K562 (cell line): ENCODE results near the gene TDG. TPM values are rescaled to one million over a fixed set of nuclear protein-coding genes. Genes with fewer than 3 reads are reported as not detected.

ENCODE experiments used
- ATAC-seq: fragments of 200-7000 bp; cut with Tn5 transposase; 3 replicates; pipeline ENCODE4 v1.9.1; 2020; ENCODE audit warnings: moderate library complexity
- BruUV-seq: library from RNA; stranded (reverse); fragments of 400-500 nt; replicated peaks from 2 replicates; lab custom pipeline; 2021; lab: Mats Ljungman, UMichigan
- CTCF ChIA-PET: fragments of 300-600 bp; formaldehyde crosslinking; extraction: SDS; loops from one replicate; lab custom pipeline; 2021; ENCODE audit warnings: low intra/inter-chr PET ratio; lab: Yijun Ruan, JAX
- POLR2A ChIA-PET: fragments of 300-600, 350-650 bp; sonication (Branson Sonifier 250); formaldehyde crosslinking; extraction: SDS; loops from one replicate; lab custom pipeline; 2021; ENCODE audit warnings: antibody characterized with exemption, inconsistent platforms; lab: Yijun Ruan, JAX
- DNase-seq, 4 experiments: peaks; one replicate each; pipeline versions ENCODE4 v3.0.0 to v3.0.0-alpha.2; 2011 to 2018; ENCODE audit warnings: low spot score in 3 of 4, mixed read lengths in 3 of 4; ENCODE audit errors: extremely low read depth in 1 of 4
- FAIRE-seq: peaks from 2 replicates; lab custom pipeline; 2011; peaks lifted over from hg19 to GRCh38; lab: Jason Lieb, UNC
- H2AFZ ChIP-seq: 2 replicates; pipeline ENCODE4 v1.6.0; 2011; ENCODE audit warnings: low read depth, low read length, control low read depth, inconsistent platforms
- H3K27ac ChIP-seq: fragments of 200-600 bp; 3 replicates; pipeline ENCODE4 v1.8.0; 2011; ENCODE audit warnings: low read depth, mild to moderate bottlenecking, control low read depth, inconsistent platforms, low read length, moderate library complexity, mixed read lengths; ENCODE audit errors: extremely low read depth
- H3K27me3 ChIP-seq, 2 experiments: fragments of 300-600 bp in 1 of 2; 2 replicates in 1 of 2; 3 replicates in 1 of 2; pipeline versions ENCODE4 v1.6.0 to v1.8.0; 2011; ENCODE audit warnings: inconsistent platforms in 2 of 2, low read length in 2 of 2, mild to moderate bottlenecking in 1 of 2, mixed read lengths in 1 of 2, moderate library complexity in 1 of 2; ENCODE audit not compliant: control insufficient read depth in 2 of 2, insufficient read depth in 2 of 2
- H3K36me3 ChIP-seq: fragments of 300-600 bp; 3 replicates; pipeline ENCODE4 v1.8.0; 2011; ENCODE audit warnings: mild to moderate bottlenecking, low read length, inconsistent platforms; ENCODE audit not compliant: control insufficient read depth, insufficient read depth
- H3K4me1 ChIP-seq, 2 experiments: fragments of 200-600 bp in 1 of 2; replicated peaks in 1 of 2; 2 replicates in 1 of 2; 3 replicates in 1 of 2; pipeline versions ENCODE4 v1.5.1 to v1.8.0; 2011; ENCODE audit warnings: inconsistent platforms in 2 of 2, low read length in 2 of 2, mild to moderate bottlenecking in 1 of 2, mixed read lengths in 1 of 2, moderate library complexity in 1 of 2; ENCODE audit not compliant: control insufficient read depth in 2 of 2, insufficient read depth in 2 of 2
- H3K4me2 ChIP-seq: 2 replicates; pipeline ENCODE4 v1.6.1; 2011; ENCODE audit warnings: low read length, control low read depth, inconsistent platforms, mixed read lengths; ENCODE audit not compliant: insufficient read depth
- H3K4me3 ChIP-seq: fragments of 200-600 bp; sonication (generic), shearing (Covaris generic); 2 replicates; pipeline ENCODE4 v1.5.1; 2016; ENCODE audit warnings: control low read depth, inconsistent platforms
- H3K79me2 ChIP-seq: fragments of 200-600 bp; 3 replicates; pipeline ENCODE4 v1.8.0; 2011; ENCODE audit warnings: low read length, inconsistent platforms; ENCODE audit not compliant: control insufficient read depth, insufficient read depth
- H3K9ac ChIP-seq, 2 experiments: 2 replicates each; pipeline versions ENCODE4 v1.6.0 to v1.6.1; 2011; ENCODE audit warnings: low read depth in 2 of 2, low read length in 2 of 2, control low read depth in 1 of 2, inconsistent platforms in 1 of 2, mild to moderate bottlenecking in 1 of 2, mixed read lengths in 1 of 2; ENCODE audit not compliant: insufficient read depth in 1 of 2
- H3K9me1 ChIP-seq: one replicate; pipeline ENCODE4 v1.6.0; 2011; ENCODE audit warnings: inconsistent platforms, mild to moderate bottlenecking, low read length, moderate library complexity; ENCODE audit not compliant: control insufficient read depth, insufficient read depth
- H3K9me3 ChIP-seq: replicated peaks from 2 replicates; pipeline ENCODE4 v1.5.1; 2011; ENCODE audit warnings: low read depth, low read length, inconsistent platforms; ENCODE audit not compliant: control insufficient read depth, insufficient read depth
- H4K20me1 ChIP-seq: replicated peaks from 2 replicates; pipeline ENCODE4 v1.6.1; 2011; ENCODE audit warnings: low read length, inconsistent platforms, mixed read lengths; ENCODE audit not compliant: control insufficient read depth, insufficient read depth
- CHAMP1 ChIP-seq: fragments of 450-650 bp; IDR thresholded peaks from 2 replicates; pipeline ENCODE4 v1.6.1; 2016; ENCODE audit warnings: mild to moderate bottlenecking
- HBP1 ChIP-seq: fragments of 450-650 bp; formaldehyde crosslinking; IDR thresholded peaks from 2 replicates; pipeline ENCODE4 v1.4.0; 2022; ENCODE audit warnings: missing genetic modification characterization
- KLF10 ChIP-seq: fragments of 250-450 bp; sonication (Bioruptor Pico); IDR thresholded peaks from 2 replicates; pipeline ENCODE4 v1.6.1; 2021; ENCODE audit warnings: matching md5 sums
- MNT ChIP-seq, 2 experiments: fragments of 450-650 bp; conservative IDR thresholded peaks; 2 replicates each; pipeline ENCODE4 v1.6.1; 2017; ENCODE audit warnings: mild to moderate bottlenecking in 2 of 2, moderate library complexity in 2 of 2
- NR3C1 ChIP-seq: sonication (generic); formaldehyde crosslinking; IDR thresholded peaks from 2 replicates; pipeline ENCODE4 v1.8.1; 2022; ENCODE audit warnings: missing genetic modification reagents
- POLR3G ChIP-seq: IDR thresholded peaks from 2 replicates; pipeline ENCODE4 v1.6.1; 2011; ENCODE audit not compliant: insufficient read length, insufficient replicate concordance; ENCODE audit errors: extremely low read depth
- ZFP91 ChIP-seq: sonication (generic); formaldehyde crosslinking; IDR thresholded peaks from 2 replicates; pipeline ENCODE4 v1.8.0; 2022; ENCODE audit warnings: mild to moderate bottlenecking, missing genetic modification reagents
- ZNF347 ChIP-seq: fragments of 450-650 bp; formaldehyde crosslinking; IDR thresholded peaks from 2 replicates; pipeline ENCODE4 v1.4.0; 2020; ENCODE audit warnings: low read depth, mild to moderate bottlenecking, moderate library complexity
- ZNF511 ChIP-seq: sonication (generic); formaldehyde crosslinking; IDR thresholded peaks from 2 replicates; pipeline ENCODE4 v1.8.0; 2022; ENCODE audit warnings: mild to moderate bottlenecking, missing genetic modification reagents
- ZNF584 ChIP-seq: fragments of 200-800 bp; sonication (Bioruptor generic); IDR thresholded peaks from 2 replicates; pipeline ENCODE4 v1.6.1; 2016; ENCODE audit warnings: low read depth, mild to moderate bottlenecking, missing genetic modification characterization, missing compliant biosample characterization
- ZNF589 ChIP-seq: fragments of 200-800 bp; sonication (Bioruptor generic); IDR thresholded peaks from 2 replicates; pipeline ENCODE4 v1.6.1; 2016; ENCODE audit warnings: low read depth, missing genetic modification characterization, missing compliant biosample characterization
- WGBS: fragments of 100-300 bp; shearing (Covaris generic); methylation state at CpG from one replicate; pipeline ENCODE4 v1.1.6; 2016; ENCODE audit warnings: low coverage, mixed read lengths; ENCODE audit not compliant: insufficient coverage; ENCODE audit errors: missing lambda C conversion rate; 5-methylcytosine and 5-hydroxymethylcytosine counted together
- in situ Hi-C: fragments of 300-500 bp; cut with MboI; formaldehyde crosslinking; loops from 4 replicates; pipeline ENCODE4 v1.15.0; 2018; ENCODE audit warnings: inconsistent platforms, mixed read lengths
- intact Hi-C: fragments of 100-400 bp; cut with micrococcal nuclease; formaldehyde crosslinking; loops from 2 replicates; pipeline ENCODE4 v1.14.2; 2022
- polyA plus RNA-seq, 8 experiments: library from polyadenylated mRNA; depleted of rRNA in 4 of 8; stranded (reverse) in 5 of 8; unstranded in 3 of 8; fragments of >200 nt; fragmentation: Nextera tagmentation in 2 of 8; fragmentation: Illumina TruSeq in 1 of 8; extraction: Ambion mirVana in 2 of 8; extraction: Trizol in 1 of 8; gene quantifications; 2 replicates each; pipeline versions ENCODE4 v1.2.1 to v1.2.3, GENCODE V29; 2011 to 2014; ENCODE audit warnings: inconsistent platforms in 1 of 8, missing spikeins in 1 of 8
- total RNA-seq, 7 experiments: library from RNA; depleted of rRNA in 6 of 7; stranded (reverse); fragments of >200 nt in 6 of 7; fragmentation: Illumina TruSeq in 2 of 7; extraction: Trizol in 2 of 7; gene quantifications; 2 replicates each; pipeline versions ENCODE4 v1.2.1 to v1.2.3, GENCODE V29; 2011 to 2021; ENCODE audit warnings: low replicate concordance in 1 of 7

The TDG gene
- total and polyA plus RNA-seq, 9 of the 15 experiments (the other 6 are each of a cell fraction or from before 2014, with no cell fraction given): 37.6 to 77.2 (median 64.0) TPM

- no peak for DNase-seq
- TF ChIP-seq ZNF511 (CRISPR knock-in tag): no peak
- no peak for TF ChIP-seq CHAMP1
- TF ChIP-seq HBP1 (CRISPR knock-in tag): no peak
- no peak for TF ChIP-seq KLF10
- TF ChIP-seq ZNF347 (CRISPR knock-in tag): no peak
- TF ChIP-seq ZFP91 (CRISPR knock-in tag): no peak
- TF ChIP-seq MNT (conservative IDR thresholded peaks at IDR 0.05): no peak
- TF ChIP-seq ZNF589 (CRISPR knock-in tag): 0 out of 2 replicates have a peak, but pooled peaks have one; percentile 36
- no peak for TF ChIP-seq POLR3G
- no peak for TF ChIP-seq NR3C1
- TF ChIP-seq ZNF584 (CRISPR knock-in tag): 0 out of 2 replicates have a peak, but pooled peaks have one; percentile 45
- TF ChIP-seq, all 486 proteins: peak for 2
- Histone ChIP-seq H4K20me1 (no peaks in the 10 kb centered on the region), H3K4me3 (no peak overlapping the region), H3K36me3 (no peaks in the 10 kb centered on the region), H3K27me3 (no peaks in the 10 kb centered on the region), H3K9ac (no peak overlapping the region), H3K27ac (no peak overlapping the region), H3K9me1 (no peaks in the 10 kb centered on the region), H3K79me2 (no peaks in the 10 kb centered on the region), H3K4me2 (peak overlapping the region; percentile 35), H2AFZ (peak overlapping the region; percentile 83), H3K4me1 (peaks cover 0 to 12% of the 10 kb centered on the region in 2 experiments; a peak in 3 of 5 replicates), H3K9me3 (no peaks in the 10 kb centered on the region; the same call in 1 of the 2 replicates)
- intact Hi-C loops (no loop called here), in situ Hi-C loops (no loop called here)
- 40% methylated on average over 2 of the region's 2 CpGs for WGBS
- FAIRE-seq: no peak
- ChIA-PET POLR2A (interaction anchor here (1.0 to 1.1 kb wide), 2 partner anchors 10 to 13 kb away, joined by 3 read pairs; no protein-coding TSS in a partner anchor), CTCF (no interaction called here)
- no peak; the same call in 1 of the 3 replicates for ATAC-seq
- BruUV-seq: no TSS peak
These were observed 45.0 kb downstream of the TDG start for GRCh38 chr12:104010606-104011169.
